Sigmoid colon (tissue), 4 donors: Measurements from ENCODE around the gene EHMT2.

Source experiments
- CTCF ChIP-seq, 4 experiments: fragments of 450-650 bp in 3 of 4; fragments of 200-600 bp in 1 of 4; IDR thresholded peaks; one replicate each; pipeline ENCODE4 v1.5.1; 2016 to 2019; ENCODE audit warnings: antibody characterized with exemption in 4 of 4, mild to moderate bottlenecking in 3 of 4, moderate library complexity in 2 of 4
- POLR2A ChIP-seq, 2 donors: fragments of 450-650 bp; IDR thresholded peaks; one replicate each; pipeline ENCODE4 v1.6.1; 2016; ENCODE audit warnings: antibody characterized with exemption in 2 of 2, mild to moderate bottlenecking in 2 of 2, moderate library complexity in 2 of 2
- POLR2AphosphoS5 ChIP-seq, 4 donors: sonication (generic); formaldehyde crosslinking; IDR thresholded peaks; one replicate each; pipeline ENCODE4 v1.6.1; 2017; ENCODE audit warnings: antibody characterized with exemption in 4 of 4

- no peak for TF ChIP-seq POLR2A (IDR thresholded peaks at IDR 0.05)
- no peak for TF ChIP-seq CTCF (IDR thresholded peaks at IDR 0.05)
- TF ChIP-seq POLR2AphosphoS5 (IDR thresholded peaks at IDR 0.05), result no peak
These were observed 1.0 kb downstream of the EHMT2 start for GRCh38 chr6:31896493-31896855.
